ENCODE measurements around the gene EFNB2. TPM values are rescaled to one million over a fixed set of nuclear protein-coding genes. Genes with fewer than 3 reads are reported as not detected.

EFNB2 gene
- polyA plus RNA-seq, 3 donors: not detected

DNA sequence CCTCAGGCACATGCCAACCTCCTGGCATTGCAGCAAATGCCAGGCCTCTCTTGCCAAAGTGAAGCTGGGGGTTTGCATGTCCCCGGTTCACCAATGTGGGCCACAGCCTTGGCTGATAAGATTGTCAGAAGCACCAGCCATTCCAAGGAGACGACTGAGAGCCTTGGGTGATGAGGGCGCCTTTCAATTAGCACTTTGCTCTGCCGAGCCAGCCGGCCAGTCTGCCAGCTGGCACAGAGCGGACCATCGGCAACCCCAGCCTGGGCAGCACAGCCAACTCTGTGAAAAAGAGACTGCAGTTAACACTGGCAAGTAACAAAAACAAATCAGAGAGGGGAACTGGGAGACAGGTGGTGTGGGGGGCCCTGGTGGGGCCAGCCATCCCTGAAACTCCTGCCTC is 67.3 kb downstream of the EFNB2 start:
- WGBS (ENCODE audit: insufficient coverage): 99% methylated on average over 7 of the region's 7 CpGs
- Histone ChIP-seq H3K9me3 (replicated peaks in 1 of 2; ENCODE audit: control insufficient read depth in 1 of 2, insufficient read depth in 1 of 2, low read length in 2 of 2) (no peaks in the 10 kb centered on the region), H3K36me3 (replicated peaks in 1 of 2; ENCODE audit: control insufficient read depth in 1 of 2, insufficient read depth in 2 of 2, low read length in 2 of 2) (no peaks in the 10 kb centered on the region), H3K4me3 (replicated peaks in 1 of 3; ENCODE audit: low read depth in 2 of 3, low read length in 3 of 3) (no peak overlapping the region), H3K27me3 (ENCODE audit: control insufficient read depth in 2 of 2, insufficient read depth in 2 of 2, low read length in 2 of 2) (no peaks in the 10 kb centered on the region), H4K20me1 (ENCODE audit: insufficient read depth, low read length) (no peaks in the 10 kb centered on the region), H3K4me2 (replicated peaks; ENCODE audit: extremely low read depth, low read length, poor library complexity, severe bottlenecking) (no peak overlapping the region), H3K27ac (ENCODE audit: low read depth in 1 of 2, low read length in 2 of 2) (no peak overlapping the region), H2AFZ (ENCODE audit: insufficient read depth, low read depth, low read length, poor library complexity, severe bottlenecking) (no peak overlapping the region), H3K9ac (ENCODE audit: insufficient read depth, low read length, poor library complexity, severe bottlenecking) (no peak overlapping the region), H3K4me1 (ENCODE audit: control insufficient read depth in 1 of 2, insufficient read depth in 2 of 2, low read length in 2 of 2) (no peaks in the 10 kb centered on the region), H3K79me2 (ENCODE audit: insufficient read depth, low read length) (no peaks in the 10 kb centered on the region)
- Mint-ChIP-seq H3K4me3 (no peak overlapping the region), H3K27ac (no peak overlapping the region), H3K36me3 (no peaks in the 10 kb centered on the region), H3K4me1 (no peaks in the 10 kb centered on the region), H3K27me3 (ENCODE audit: low read depth in 3 of 3) (peaks cover 0 to 7% (median 5%) of the 10 kb centered on the region in 3 donors), H3K9me3 (peaks cover 0 to 6% (median 0%) of the 10 kb centered on the region in 7 donors)
- TF ChIP-seq, protein P1, sequence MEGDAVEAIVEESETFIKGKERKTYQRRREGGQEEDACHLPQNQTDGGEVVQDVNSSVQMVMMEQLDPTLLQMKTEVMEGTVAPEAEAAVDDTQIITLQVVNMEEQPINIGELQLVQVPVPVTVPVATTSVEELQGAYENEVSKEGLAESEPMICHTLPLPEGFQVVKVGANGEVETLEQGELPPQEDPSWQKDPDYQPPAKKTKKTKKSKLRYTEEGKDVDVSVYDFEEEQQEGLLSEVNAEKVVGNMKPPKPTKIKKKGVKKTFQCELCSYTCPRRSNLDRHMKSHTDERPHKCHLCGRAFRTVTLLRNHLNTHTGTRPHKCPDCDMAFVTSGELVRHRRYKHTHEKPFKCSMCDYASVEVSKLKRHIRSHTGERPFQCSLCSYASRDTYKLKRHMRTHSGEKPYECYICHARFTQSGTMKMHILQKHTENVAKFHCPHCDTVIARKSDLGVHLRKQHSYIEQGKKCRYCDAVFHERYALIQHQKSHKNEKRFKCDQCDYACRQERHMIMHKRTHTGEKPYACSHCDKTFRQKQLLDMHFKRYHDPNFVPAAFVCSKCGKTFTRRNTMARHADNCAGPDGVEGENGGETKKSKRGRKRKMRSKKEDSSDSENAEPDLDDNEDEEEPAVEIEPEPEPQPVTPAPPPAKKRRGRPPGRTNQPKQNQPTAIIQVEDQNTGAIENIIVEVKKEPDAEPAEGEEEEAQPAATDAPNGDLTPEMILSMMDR (IDR thresholded peaks at IDR 0.05): no peak
- no peak for DNase-seq
- intact Hi-C loops (cut with micrococcal nuclease): no loop called here

DNA sequence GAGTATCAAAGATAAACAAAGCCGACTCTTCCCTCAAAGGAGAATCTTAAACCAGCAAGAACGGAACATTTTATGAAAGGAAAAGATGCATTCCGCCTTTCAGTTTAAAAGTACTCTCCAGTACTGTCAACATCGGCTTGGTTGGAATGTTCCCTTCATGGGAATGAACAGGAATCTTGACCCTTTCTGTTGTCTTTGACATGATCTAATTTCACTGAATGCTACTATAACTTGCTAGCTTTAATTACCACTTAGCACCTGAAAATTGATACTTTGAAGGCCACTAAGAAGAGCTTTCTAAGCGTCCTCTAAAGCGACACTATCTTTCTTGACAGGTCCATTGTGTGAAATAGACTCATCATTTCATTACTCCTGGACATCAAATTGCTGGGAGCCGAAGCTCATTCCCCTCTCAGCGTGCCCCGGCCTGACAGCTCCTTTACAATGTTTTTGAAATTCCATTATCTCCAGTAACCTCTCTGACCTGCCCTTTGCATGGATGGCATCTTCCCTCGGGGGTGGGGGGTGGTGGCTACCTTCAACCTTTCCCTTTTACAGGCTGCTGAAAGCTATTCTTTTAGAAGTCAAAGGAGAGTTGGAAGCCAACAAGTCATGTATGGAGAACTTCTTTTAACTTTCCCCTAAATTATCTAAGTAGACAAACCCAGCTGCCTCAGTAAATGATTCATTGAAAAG is 67.9 kb downstream of the EFNB2 start:
- H3K27ac ChIP-seq (ENCODE audit: low read depth in 1 of 2, low read length in 2 of 2): no peak overlapping the region
- no peak overlapping the region for H2AFZ ChIP-seq (ENCODE audit: insufficient read depth, low read depth, low read length, poor library complexity, severe bottlenecking)
- no peaks in the 10 kb centered on the region for H3K36me3 ChIP-seq (replicated peaks in 1 of 2; ENCODE audit: control insufficient read depth in 1 of 2, insufficient read depth in 2 of 2, low read length in 2 of 2)
- H3K9me3 Mint-ChIP-seq: peaks cover 0 to 9% (median 0%) of the 10 kb centered on the region in 7 donors
- H4K20me1 ChIP-seq (ENCODE audit: insufficient read depth, low read length): no peaks in the 10 kb centered on the region
- TF ChIP-seq, protein P1 (IDR thresholded peaks at IDR 0.05): no peak
- H3K4me3 ChIP-seq (replicated peaks in 1 of 3; ENCODE audit: low read depth in 2 of 3, low read length in 3 of 3): no peak overlapping the region
- H3K4me2 ChIP-seq (replicated peaks; ENCODE audit: extremely low read depth, low read length, poor library complexity, severe bottlenecking): no peak overlapping the region
- intact Hi-C loops (cut with micrococcal nuclease): no loop called here
- WGBS (ENCODE audit: insufficient coverage): 97% methylated on average over 5 of the region's 10 CpGs
- DNase-seq: no peak
- no peak overlapping the region for H3K9ac ChIP-seq (ENCODE audit: insufficient read depth, low read length, poor library complexity, severe bottlenecking)
- H3K27me3 ChIP-seq (ENCODE audit: control insufficient read depth in 2 of 2, insufficient read depth in 2 of 2, low read length in 2 of 2): no peaks in the 10 kb centered on the region
- H3K27me3 Mint-ChIP-seq (ENCODE audit: low read depth in 3 of 3): peaks cover 0 to 7% (median 4%) of the 10 kb centered on the region in 3 donors
- no peak overlapping the region for H3K4me3 Mint-ChIP-seq
- no peaks in the 10 kb centered on the region for H3K4me1 ChIP-seq (ENCODE audit: control insufficient read depth in 1 of 2, insufficient read depth in 2 of 2, low read length in 2 of 2)
- H3K27ac Mint-ChIP-seq: no peak overlapping the region
- no peaks in the 10 kb centered on the region for H3K36me3 Mint-ChIP-seq
- H3K79me2 ChIP-seq (ENCODE audit: insufficient read depth, low read length): no peaks in the 10 kb centered on the region
- H3K9me3 ChIP-seq (replicated peaks in 1 of 2; ENCODE audit: control insufficient read depth in 1 of 2, insufficient read depth in 1 of 2, low read length in 2 of 2): no peaks in the 10 kb centered on the region
- H3K4me1 Mint-ChIP-seq: no peaks in the 10 kb centered on the region

All from CD14-positive monocyte (primary cell).